HepG2 (cell line): ENCODE results near the gene RIPOR3. TPM values are rescaled to one million over a fixed set of nuclear protein-coding genes. Genes with fewer than 3 reads are reported as not detected.

Experiments used
- AGO1 ChIP-seq: fragments of 200-400 bp; formaldehyde crosslinking; IDR thresholded peaks from 2 replicates; pipeline ENCODE4 v1.6.1; 2017; ENCODE audit warnings: mild to moderate bottlenecking, low read depth, low read length, moderate library complexity; ENCODE audit not compliant: poor library complexity, severe bottlenecking
- CBX1 ChIP-seq: IDR thresholded peaks from one replicate; pipeline ENCODE4 v1.6.1; 2016; ENCODE audit warnings: antibody characterized with exemption, low read depth
- CEBPB ChIP-seq: IDR thresholded peaks from 2 replicates; pipeline ENCODE4 v1.6.1; 2011; ENCODE audit warnings: low read depth, low read length, improper control_type of control experiment, borderline replicate concordance
- HCFC1 ChIP-seq: fragments of 150-350 bp; IDR thresholded peaks from 2 replicates; pipeline ENCODE4 v1.6.1; 2014; ENCODE audit warnings: low read depth, low read length
- HNRNPLL ChIP-seq: fragments of 200-400 bp; formaldehyde crosslinking; IDR thresholded peaks from 2 replicates; pipeline ENCODE4 v1.6.1; 2017; ENCODE audit warnings: mild to moderate bottlenecking, low read depth, low read length; ENCODE audit not compliant: poor library complexity, severe bottlenecking
- JUND ChIP-seq: sonication (generic); formaldehyde crosslinking; IDR thresholded peaks from 2 replicates; pipeline ENCODE4 v1.8.0; 2022; ENCODE audit warnings: mild to moderate bottlenecking, missing genetic modification reagents
- ONECUT2 ChIP-seq: sonication (generic); formaldehyde crosslinking; IDR thresholded peaks from 2 replicates; pipeline ENCODE4 v1.4.0; 2020; ENCODE audit warnings: missing genetic modification reagents
- PAX8 ChIP-seq: sonication (generic); formaldehyde crosslinking; IDR thresholded peaks from 2 replicates; pipeline ENCODE4 v1.8.0; 2022; ENCODE audit warnings: mild to moderate bottlenecking, missing genetic modification reagents, borderline replicate concordance
- RFX5 ChIP-seq: IDR thresholded peaks from 2 replicates; pipeline ENCODE4 v1.6.1; 2011; ENCODE audit warnings: low read depth, low read length, improper control_type of control experiment
- SNAI1 ChIP-seq: sonication (generic); formaldehyde crosslinking; IDR thresholded peaks from 2 replicates; pipeline ENCODE4 v1.5.0; 2020; ENCODE audit warnings: mild to moderate bottlenecking, missing genetic modification reagents, borderline replicate concordance
- SP4 ChIP-seq: sonication (generic); formaldehyde crosslinking; IDR thresholded peaks from 2 replicates; pipeline ENCODE4 v1.8.1; 2023; ENCODE audit warnings: mild to moderate bottlenecking, missing genetic modification reagents
- SP5 ChIP-seq: IDR thresholded peaks from 2 replicates; pipeline ENCODE4 v1.6.1; 2016; ENCODE audit warnings: low read depth, borderline replicate concordance
- ZNF143 ChIP-seq: sonication (generic); formaldehyde crosslinking; IDR thresholded peaks from 2 replicates; pipeline ENCODE4 v1.4.0; 2020; ENCODE audit warnings: missing genetic modification reagents
- ZNF234 ChIP-seq: sonication (generic); formaldehyde crosslinking; conservative IDR thresholded peaks from 2 replicates; pipeline ENCODE4 v1.5.1; 2020; ENCODE audit warnings: mild to moderate bottlenecking, missing genetic modification reagents
- ZNF253 ChIP-seq: sonication (generic); formaldehyde crosslinking; IDR thresholded peaks from 2 replicates; pipeline ENCODE4 v1.8.0; 2022; ENCODE audit warnings: mild to moderate bottlenecking, missing genetic modification reagents, borderline replicate concordance
- ZNF335 ChIP-seq: sonication (generic); formaldehyde crosslinking; IDR thresholded peaks from 2 replicates; pipeline ENCODE4 v1.4.0; 2020; ENCODE audit warnings: missing genetic modification reagents
- ZNF367 ChIP-seq: sonication (generic); formaldehyde crosslinking; IDR thresholded peaks from 2 replicates; pipeline ENCODE4 v1.4.0; 2020; ENCODE audit warnings: missing genetic modification reagents, borderline replicate concordance
- ZNF44 ChIP-seq: sonication (generic); formaldehyde crosslinking; IDR thresholded peaks from 2 replicates; pipeline ENCODE4 v1.5.1; 2020; ENCODE audit warnings: mild to moderate bottlenecking, missing genetic modification reagents
- ZNF619 ChIP-seq: sonication (generic); formaldehyde crosslinking; IDR thresholded peaks from 2 replicates; pipeline ENCODE4 v1.4.0; 2020; ENCODE audit warnings: mild to moderate bottlenecking, missing genetic modification reagents
- polyA plus RNA-seq, 8 experiments: library from polyadenylated mRNA; depleted of rRNA in 3 of 8; stranded (reverse) in 7 of 8; unstranded in 1 of 8; fragments of >200 nt; fragmentation: Illumina TruSeq in 4 of 8; extraction: Trizol in 4 of 8; gene quantifications; 2 replicates each; pipeline versions ENCODE4 v1.2.1 to v1.2.3, GENCODE V29; 2011 to 2016; ENCODE audit warnings: low read depth in 4 of 8, missing spikeins in 1 of 8, mixed read lengths in 1 of 8; ENCODE audit not compliant: insufficient read depth in 1 of 8
- total RNA-seq, 5 experiments: library from RNA; depleted of rRNA; stranded (reverse); fragments of >200 nt; fragmentation: Illumina TruSeq; extraction: Trizol; gene quantifications; 2 replicates each; pipeline ENCODE4 v1.2.3, GENCODE V29; 2016; ENCODE audit warnings: low read depth in 1 of 5
- TF ChIP-seq, protein P1 (sequence below): sonication (generic); formaldehyde crosslinking; conservative IDR thresholded peaks from 2 replicates; pipeline ENCODE4 v1.4.0; 2020; ENCODE audit warnings: mild to moderate bottlenecking, missing genetic modification reagents, moderate library complexity
- TF ChIP-seq, protein P2 (sequence below): sonication (generic); formaldehyde crosslinking; conservative IDR thresholded peaks from 2 replicates; pipeline ENCODE4 v1.4.0; 2020; ENCODE audit warnings: missing genetic modification reagents
- TF ChIP-seq, protein P3 (sequence below): sonication (generic); formaldehyde crosslinking; IDR thresholded peaks from 2 replicates; pipeline ENCODE4 v1.8.1; 2023; ENCODE audit warnings: missing genetic modification reagents, mild to moderate bottlenecking, borderline replicate concordance
- TF ChIP-seq, protein P4 (sequence below), 2 experiments: fragments of 450-650 bp in 1 of 2; sonication (generic) in 1 of 2; formaldehyde crosslinking; IDR thresholded peaks; 2 replicates each; pipeline versions ENCODE4 v1.5.0 to v1.8.0; 2020 to 2022; ENCODE audit warnings: mild to moderate bottlenecking in 1 of 2, missing genetic modification reagents in 1 of 2
- TF ChIP-seq, protein P5 (sequence below): sonication (generic); formaldehyde crosslinking; IDR thresholded peaks from 2 replicates; pipeline ENCODE4 v1.8.1; 2023; ENCODE audit warnings: mild to moderate bottlenecking, missing genetic modification reagents, borderline replicate concordance

Gene RIPOR3
- total and polyA plus RNA-seq, 2 of the 13 experiments (the other 11 are each of a cell fraction or from before 2014, with no cell fraction given), result 0.18 TPM; not detected in 1

DNA sequence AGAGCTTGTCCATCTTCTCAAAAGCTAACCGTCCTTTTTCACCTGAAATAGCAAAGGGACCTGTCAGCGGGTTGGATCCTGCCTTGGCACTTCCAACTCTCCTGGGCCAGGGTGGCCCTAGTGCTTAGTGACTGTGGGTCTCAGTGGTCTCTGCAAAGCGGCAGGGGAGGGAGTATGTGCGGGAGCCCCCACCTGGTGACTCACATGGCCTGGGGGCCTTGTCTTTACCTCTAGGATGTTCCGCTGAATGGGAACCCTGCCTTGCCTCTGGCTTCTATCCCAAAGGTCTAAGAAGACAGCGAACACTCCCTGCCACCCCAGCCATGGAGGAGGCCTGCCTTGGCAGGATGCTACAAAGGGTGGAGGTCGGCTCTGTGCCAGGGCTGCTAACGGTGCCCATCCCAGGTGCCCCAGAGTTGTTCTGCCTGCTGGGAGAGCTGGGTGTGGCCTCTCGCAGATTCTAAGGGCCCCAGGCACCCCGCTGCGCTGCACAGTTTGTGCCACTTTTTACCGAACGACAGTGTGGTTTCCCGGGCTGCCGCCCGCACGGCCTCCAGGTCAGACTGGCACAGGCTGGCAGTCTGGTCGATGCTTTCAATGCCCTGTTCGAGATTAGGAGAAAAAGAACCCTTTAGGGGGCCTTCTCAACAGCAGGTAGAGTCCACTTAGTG, 103.9 kb downstream of the RIPOR3 start (continued):
- TF ChIP-seq, protein P1, sequence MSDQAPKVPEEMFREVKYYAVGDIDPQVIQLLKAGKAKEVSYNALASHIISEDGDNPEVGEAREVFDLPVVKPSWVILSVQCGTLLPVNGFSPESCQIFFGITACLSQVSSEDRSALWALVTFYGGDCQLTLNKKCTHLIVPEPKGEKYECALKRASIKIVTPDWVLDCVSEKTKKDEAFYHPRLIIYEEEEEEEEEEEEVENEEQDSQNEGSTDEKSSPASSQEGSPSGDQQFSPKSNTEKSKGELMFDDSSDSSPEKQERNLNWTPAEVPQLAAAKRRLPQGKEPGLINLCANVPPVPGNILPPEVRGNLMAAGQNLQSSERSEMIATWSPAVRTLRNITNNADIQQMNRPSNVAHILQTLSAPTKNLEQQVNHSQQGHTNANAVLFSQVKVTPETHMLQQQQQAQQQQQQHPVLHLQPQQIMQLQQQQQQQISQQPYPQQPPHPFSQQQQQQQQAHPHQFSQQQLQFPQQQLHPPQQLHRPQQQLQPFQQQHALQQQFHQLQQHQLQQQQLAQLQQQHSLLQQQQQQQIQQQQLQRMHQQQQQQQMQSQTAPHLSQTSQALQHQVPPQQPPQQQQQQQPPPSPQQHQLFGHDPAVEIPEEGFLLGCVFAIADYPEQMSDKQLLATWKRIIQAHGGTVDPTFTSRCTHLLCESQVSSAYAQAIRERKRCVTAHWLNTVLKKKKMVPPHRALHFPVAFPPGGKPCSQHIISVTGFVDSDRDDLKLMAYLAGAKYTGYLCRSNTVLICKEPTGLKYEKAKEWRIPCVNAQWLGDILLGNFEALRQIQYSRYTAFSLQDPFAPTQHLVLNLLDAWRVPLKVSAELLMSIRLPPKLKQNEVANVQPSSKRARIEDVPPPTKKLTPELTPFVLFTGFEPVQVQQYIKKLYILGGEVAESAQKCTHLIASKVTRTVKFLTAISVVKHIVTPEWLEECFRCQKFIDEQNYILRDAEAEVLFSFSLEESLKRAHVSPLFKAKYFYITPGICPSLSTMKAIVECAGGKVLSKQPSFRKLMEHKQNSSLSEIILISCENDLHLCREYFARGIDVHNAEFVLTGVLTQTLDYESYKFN (CRISPR knock-in tag), result no peak
- TF ChIP-seq HNRNPLL, result peak; percentile 31
- TF ChIP-seq ZNF143 (CRISPR knock-in tag), result 0 out of 2 replicates have a peak, but pooled peaks have one; percentile 17
- TF ChIP-seq ZNF253 (CRISPR knock-in tag), result no peak
- no peak for TF ChIP-seq ZNF619 (CRISPR knock-in tag)
- no peak for TF ChIP-seq ZNF335 (CRISPR knock-in tag)
- no peak for TF ChIP-seq ZNF44 (CRISPR knock-in tag)
- TF ChIP-seq RFX5, result no peak
- TF ChIP-seq SNAI1 (CRISPR knock-in tag), result no peak
- TF ChIP-seq, protein P2, sequence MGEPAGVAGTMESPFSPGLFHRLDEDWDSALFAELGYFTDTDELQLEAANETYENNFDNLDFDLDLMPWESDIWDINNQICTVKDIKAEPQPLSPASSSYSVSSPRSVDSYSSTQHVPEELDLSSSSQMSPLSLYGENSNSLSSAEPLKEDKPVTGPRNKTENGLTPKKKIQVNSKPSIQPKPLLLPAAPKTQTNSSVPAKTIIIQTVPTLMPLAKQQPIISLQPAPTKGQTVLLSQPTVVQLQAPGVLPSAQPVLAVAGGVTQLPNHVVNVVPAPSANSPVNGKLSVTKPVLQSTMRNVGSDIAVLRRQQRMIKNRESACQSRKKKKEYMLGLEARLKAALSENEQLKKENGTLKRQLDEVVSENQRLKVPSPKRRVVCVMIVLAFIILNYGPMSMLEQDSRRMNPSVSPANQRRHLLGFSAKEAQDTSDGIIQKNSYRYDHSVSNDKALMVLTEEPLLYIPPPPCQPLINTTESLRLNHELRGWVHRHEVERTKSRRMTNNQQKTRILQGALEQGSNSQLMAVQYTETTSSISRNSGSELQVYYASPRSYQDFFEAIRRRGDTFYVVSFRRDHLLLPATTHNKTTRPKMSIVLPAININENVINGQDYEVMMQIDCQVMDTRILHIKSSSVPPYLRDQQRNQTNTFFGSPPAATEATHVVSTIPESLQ (CRISPR knock-in tag), result no peak
- TF ChIP-seq SP5 (CRISPR knock-in tag), result no peak
- no peak for TF ChIP-seq ONECUT2 (CRISPR knock-in tag)
- 0 out of 2 replicates have a peak, but pooled peaks have one; percentile 37 for TF ChIP-seq ZNF367 (CRISPR knock-in tag)
- TF ChIP-seq CEBPB, result no peak
- TF ChIP-seq JUND (CRISPR knock-in tag), result no peak
- peak; percentile 52 for TF ChIP-seq AGO1
- TF ChIP-seq PAX8 (CRISPR knock-in tag), result no peak
- TF ChIP-seq SP4 (CRISPR knock-in tag), result no peak
- TF ChIP-seq, protein P3, sequence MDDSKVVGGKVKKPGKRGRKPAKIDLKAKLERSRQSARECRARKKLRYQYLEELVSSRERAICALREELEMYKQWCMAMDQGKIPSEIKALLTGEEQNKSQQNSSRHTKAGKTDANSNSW (CRISPR knock-in tag), result no peak
- TF ChIP-seq, protein P4, sequence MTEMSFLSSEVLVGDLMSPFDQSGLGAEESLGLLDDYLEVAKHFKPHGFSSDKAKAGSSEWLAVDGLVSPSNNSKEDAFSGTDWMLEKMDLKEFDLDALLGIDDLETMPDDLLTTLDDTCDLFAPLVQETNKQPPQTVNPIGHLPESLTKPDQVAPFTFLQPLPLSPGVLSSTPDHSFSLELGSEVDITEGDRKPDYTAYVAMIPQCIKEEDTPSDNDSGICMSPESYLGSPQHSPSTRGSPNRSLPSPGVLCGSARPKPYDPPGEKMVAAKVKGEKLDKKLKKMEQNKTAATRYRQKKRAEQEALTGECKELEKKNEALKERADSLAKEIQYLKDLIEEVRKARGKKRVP (CRISPR knock-in tag; IDR thresholded peaks at IDR 0.05), result no peak
- TF ChIP-seq ZNF234 (CRISPR knock-in tag), result no peak
- TF ChIP-seq HCFC1, result no peak
- TF ChIP-seq, protein P5, sequence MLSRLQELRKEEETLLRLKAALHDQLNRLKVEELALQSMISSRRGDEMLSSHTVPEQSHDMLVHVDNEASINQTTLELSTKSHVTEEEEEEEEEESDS (CRISPR knock-in tag), result no peak
- no peak for TF ChIP-seq CBX1
